SH-SY5Y (cell line): ENCODE results near the gene SMC3.

Source experiments
- GATA2 ChIP-seq: IDR thresholded peaks from 2 replicates; pipeline ENCODE4 v1.6.1; 2011; ENCODE audit warnings: mild to moderate bottlenecking, low read depth, low read length
- GATA3 ChIP-seq: IDR thresholded peaks from 2 replicates; pipeline ENCODE4 v1.6.1; 2011; ENCODE audit warnings: low read depth, mild to moderate bottlenecking, low read length, moderate library complexity

SMC3 gene

DNA sequence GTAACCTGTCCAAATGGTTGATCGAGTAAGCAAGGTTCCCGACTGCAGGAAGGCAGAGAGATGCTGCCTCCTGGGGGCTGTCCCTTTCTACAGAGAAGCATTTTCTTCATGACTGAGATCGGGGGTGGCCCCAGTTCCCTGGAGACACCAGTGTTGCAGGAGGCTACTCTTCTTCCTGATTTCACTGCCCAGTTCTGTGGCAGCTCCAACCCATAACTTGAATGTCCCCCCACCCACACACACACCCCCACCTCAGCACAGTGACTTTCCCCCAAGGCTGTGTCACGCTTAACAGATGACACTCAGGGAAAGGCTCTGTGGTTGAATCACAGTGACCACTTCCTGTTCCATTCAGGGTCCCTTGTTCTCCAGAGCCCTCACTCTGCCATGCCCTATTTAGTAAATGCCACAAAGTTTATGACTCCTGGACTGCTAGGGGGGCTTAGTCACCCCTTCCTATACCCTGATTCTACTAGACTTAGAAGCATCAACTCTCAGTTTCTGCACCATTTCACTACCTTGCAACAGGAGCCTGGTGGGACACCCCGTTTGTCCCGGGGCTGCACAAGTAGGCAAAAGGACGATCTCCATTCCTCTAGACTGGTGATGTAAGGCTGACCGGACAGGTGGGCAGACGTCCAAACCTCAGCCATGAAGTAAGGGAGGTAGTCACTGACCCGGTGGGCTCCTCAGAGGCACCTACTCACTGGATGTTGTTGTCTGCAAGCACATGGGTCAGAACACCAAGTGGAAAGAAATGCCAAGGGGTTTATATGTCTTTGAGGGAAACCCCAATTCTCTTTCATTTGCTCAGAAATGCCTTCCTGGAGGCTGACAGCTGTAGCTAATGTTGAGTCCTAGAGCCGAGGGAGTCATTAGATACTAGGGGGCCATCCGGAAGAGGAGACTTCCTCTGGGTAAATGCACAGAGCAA lies 31.3 kb upstream of the SMC3 start:
- TF ChIP-seq GATA2 (no peak), GATA3 (no peak)

- TF ChIP-seq GATA2 = no peak
- no peak for TF ChIP-seq GATA3
Measured at GRCh38 chr10:110539091-110539490, 28.4 kb upstream of the SMC3 start.

DNA sequence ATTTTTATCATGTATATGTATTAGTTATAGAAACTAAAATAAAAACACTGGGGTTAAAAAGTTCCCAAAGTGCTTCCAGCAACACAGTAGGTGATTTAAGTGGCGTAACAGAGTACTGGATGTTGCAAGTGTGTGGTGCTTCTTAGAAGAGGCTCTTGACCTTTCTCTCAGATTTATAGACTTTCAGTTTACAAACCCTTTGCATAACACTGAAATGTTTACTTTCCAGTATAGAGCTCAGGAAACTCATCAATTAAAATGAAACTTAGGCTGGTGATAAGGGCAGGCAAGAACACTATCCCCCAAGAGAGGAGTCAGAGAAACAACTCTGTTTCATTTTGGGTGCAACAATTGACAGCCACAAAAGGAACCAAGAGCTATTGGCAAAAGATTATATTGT lies 27.5 kb upstream of the SMC3 start:
- TF ChIP-seq GATA3 (no peak), GATA2 (no peak)

GRCh38 chr10:110544958-110545537 lies 22.4 kb upstream of the SMC3 start:
- TF ChIP-seq GATA2 (no peak), GATA3 (no peak)

DNA sequence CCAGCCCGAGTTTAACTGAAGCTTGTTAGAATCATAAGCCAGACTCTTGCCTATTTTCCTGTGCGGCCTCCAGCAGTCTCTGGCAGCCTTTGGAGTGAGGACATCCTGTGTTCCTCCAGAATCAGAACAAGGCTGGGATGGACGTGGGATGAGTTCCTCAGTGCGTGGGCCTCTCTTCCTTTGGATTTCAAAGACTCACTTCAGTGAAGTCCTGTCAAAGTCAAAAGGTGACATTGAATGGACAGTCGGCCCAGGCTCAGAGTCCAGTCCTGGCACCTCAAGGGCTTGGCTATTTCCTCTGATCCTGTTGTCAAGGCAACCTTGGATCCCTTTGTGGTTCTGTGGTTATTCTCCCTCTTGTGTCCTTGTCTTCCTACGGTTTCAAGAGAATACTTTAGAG lies 21.4 kb upstream of the SMC3 start:
- TF ChIP-seq GATA2 (no peak), GATA3 (no peak)

DNA sequence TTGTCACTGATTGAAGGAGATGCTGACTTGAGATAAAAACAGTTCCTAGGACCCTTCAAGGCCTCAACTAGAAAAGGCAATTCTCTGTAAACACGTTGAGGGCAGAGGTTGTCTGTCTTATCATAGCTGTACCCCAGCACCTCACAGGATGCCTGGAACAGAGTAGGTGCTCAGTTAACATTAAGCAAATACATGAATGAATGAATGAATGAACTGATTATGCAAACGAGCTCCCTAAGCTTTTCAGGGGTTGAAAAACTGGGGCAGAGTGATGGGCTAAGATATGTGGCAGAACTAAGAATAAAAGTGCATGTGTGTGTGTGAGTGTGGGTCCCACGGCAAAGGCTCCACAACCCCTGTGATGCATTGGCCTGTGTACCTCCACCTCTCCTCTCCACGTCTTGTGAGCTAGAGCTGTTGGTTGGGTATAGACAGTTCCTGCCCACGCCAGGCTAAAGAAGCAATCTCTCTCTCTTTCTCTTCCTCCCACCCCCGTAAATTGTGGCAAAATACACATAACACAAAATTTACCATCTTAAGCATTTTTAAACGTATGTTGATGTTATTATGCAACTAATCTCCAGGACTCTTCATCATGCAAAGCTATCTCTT lies 20.9 kb upstream of the SMC3 start:
- TF ChIP-seq GATA3 (no peak), GATA2 (no peak)

- TF ChIP-seq GATA2 (no peak), GATA3 (no peak)
Measured at GRCh38 chr10:110547139-110547761, 20.2 kb upstream of the SMC3 start.

- TF ChIP-seq GATA3 = no peak
- no peak for TF ChIP-seq GATA2
Measured at GRCh38 chr10:110548002-110548401, 19.5 kb upstream of the SMC3 start.

- TF ChIP-seq GATA3 (no peak), GATA2 (no peak)
Measured at GRCh38 chr10:110549211-110549610, 18.3 kb upstream of the SMC3 start.

GRCh38 chr10:110553905-110554304 lies 13.6 kb upstream of the SMC3 start:
- no peak for TF ChIP-seq GATA2

GRCh38 chr10:110556296-110556695 lies 11.2 kb upstream of the SMC3 start:
- TF ChIP-seq GATA3 (no peak), GATA2 (no peak)

GRCh38 chr10:110556969-110557601 lies 10.4 kb upstream of the SMC3 start:
- TF ChIP-seq GATA2 (no peak), GATA3 (no peak)

DNA sequence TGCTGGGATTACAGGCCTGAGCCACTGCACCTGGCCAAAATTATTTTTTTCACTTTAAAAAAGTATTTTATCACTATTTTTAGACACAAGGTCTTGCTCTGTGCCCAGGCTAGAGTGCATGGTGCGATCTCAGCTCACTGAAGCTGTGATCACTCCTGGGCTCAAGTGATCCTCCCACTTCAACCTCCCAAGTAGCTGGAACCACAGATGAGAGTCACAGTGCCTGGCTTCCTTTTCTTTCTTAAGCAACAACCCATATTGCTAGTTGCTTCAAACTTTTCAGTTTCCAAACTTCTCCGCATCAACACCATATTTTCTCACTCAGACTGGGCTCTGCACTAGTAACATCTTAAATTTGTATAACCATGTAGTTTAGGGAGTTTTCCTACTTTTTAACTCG lies 9.5 kb upstream of the SMC3 start:
- TF ChIP-seq GATA3 (no peak), GATA2 (no peak)

DNA sequence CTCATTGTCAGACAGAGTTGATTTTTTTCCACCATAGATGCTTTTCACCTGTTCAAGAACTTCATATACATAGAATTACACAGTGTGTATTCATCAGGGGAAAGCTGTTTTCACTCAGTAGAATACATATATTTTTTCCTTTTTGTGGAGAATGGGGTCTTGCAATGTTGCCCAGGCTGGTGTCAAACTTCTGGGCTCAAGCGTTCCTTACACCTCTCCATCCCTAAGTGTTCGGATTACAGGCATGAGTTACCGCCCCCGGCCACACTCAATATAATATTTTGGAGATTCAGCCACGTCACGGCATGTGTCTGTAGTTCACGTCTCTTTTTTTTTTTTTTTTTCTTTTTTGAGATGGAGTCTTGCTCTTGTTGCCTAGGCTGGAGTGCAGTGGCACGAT lies 7.5 kb upstream of the SMC3 start:
- TF ChIP-seq GATA2 (no peak), GATA3 (no peak)

DNA sequence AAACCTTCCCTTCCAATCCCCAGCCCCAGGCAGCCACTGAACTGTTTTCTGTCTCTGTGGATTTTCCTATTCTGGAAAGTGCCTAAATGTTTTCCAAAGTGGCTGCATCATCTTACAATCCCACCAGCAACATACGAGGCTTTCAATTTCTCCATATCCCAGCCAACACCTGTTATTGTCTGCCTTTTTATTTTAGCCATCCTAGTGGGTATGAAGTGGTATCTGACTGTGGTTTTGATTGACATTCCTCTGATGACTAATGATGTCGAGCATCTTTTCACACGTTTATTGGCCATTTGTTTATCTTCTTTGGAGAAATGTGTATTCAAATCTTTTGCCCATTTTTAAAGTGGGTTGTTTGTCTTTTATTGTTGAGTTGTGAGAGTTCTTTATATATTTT lies 6.2 kb upstream of the SMC3 start:
- TF ChIP-seq GATA3 (no peak), GATA2 (no peak)
